ENCODE measurements around the gene PTCSC3.

Gene PTCSC3

DNA sequence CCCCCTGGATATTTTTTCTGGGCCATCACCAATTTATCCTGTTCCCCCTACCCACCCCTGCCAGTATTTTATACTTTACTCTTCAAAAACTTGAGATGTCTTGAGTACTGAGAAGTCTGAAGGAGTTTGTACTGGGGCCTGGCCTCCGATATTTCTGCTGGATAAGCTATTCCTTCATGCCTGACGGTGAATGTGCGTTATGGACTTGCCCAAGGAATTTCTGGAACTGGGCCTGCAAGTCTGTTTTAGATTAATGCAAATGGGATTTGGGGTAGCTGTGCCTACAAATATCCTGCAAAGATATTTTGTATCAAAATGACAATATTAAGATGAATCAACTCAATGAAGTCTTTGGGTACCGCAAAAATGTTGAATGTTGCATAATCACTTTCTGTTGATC is at the start of gene PTCSC3:
Gene PTCSC3, minus strand, starts transcription at position 199 of the 400 bp plus-strand sequence.
- DNase-seq (ENCODE audit: low spot score) = no peak
- no peak for FAIRE-seq

GRCh38 chr14:36226164-36226563 is 49.6 kb upstream of the PTCSC3 start:
- DNase-seq (ENCODE audit: low spot score) = no peak

DNA sequence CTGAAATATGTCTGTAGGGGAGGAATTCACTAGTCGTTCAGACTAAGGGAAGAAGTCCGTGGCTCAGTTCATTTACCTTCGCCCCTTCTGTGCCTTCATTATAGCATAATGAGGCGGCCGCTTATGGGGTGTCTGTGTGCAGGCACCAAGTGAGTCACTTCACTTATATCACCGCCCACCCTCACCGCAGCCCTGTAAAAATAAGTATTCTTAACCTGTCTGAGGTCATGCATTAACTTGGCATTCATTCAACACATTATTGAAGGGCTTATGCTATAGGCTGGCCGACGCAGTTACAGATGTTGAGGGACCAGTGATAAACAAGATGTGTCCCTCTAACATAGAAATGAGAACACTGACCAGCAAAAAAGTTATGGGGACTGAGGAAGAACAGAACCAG is 47.7 kb upstream of the PTCSC3 start:
- no peak for FAIRE-seq
- DNase-seq (ENCODE audit: low spot score) = no peak

More at GRCh38 chr14:36226164-36226563, 49.6 kb upstream of the PTCSC3 start:
- no peak for FAIRE-seq

DNA sequence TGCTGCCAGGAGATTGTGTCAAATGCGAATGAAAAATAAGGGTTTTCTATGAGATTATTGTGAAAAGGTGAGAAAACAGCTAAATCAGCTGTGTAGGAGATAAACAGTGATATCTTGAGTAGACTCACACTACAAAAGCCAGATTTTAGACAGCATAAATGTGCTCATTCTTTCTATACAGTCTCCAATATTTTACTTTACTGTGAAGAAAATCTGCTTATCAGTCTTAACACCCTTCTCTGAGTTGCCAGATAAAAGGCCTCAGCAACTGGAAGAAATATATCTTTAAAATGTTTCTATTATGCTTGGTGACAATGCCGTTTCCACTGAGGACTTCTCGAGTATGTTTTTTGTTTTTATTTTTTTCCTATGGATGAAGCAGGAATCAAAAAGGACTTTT is 47.0 kb upstream of the PTCSC3 start:
- no peak for DNase-seq (ENCODE audit: low spot score)
- FAIRE-seq = no peak

GRCh38 chr14:36222952-36223468 is 46.5 kb upstream of the PTCSC3 start:
- FAIRE-seq = no peak
- DNase-seq (ENCODE audit: low spot score) = no peak

GRCh38 chr14:36222337-36222736 is 45.8 kb upstream of the PTCSC3 start:
- DNase-seq (ENCODE audit: low spot score) (no peak), FAIRE-seq (no peak)

DNA sequence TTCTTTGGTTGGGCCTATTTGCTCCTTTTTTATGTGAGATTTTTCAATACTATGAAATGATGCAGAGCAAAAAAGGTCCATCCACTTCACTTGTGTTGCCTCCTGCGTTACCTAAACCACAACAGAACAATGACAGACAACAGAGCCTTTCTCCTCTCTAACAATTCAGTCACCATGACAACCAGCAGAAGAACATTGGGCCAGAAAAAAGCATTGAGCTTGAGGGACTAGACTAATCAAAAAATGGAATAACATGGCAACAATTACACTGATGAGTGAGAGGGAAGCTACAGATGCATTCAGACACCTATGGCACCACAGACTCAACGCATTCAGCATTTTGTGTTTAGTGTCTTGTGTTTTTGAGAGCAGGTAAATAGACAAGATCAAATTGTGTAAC is 44.6 kb upstream of the PTCSC3 start:
- DNase-seq (ENCODE audit: low spot score) = no peak
- no peak for FAIRE-seq

DNA sequence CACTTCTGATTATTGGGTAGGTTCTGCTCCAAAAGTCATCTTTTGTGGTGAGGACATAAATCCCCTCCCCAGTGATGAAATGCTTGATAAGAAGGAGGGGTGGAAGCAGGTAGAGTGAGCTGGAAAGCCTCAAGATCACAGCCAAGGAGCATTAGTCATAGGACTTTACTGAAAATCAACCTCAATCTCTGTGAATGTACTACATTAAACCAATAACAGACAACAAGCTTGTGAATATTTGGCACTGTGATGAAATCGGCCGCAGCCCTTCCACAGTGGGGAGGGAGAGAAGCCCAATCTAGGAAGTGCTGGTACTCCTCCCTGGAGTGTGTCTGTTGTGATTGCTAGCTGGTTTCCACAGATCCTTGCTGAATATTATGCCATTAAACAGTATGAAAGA is 41.2 kb upstream of the PTCSC3 start:
- no peak for FAIRE-seq

DNA sequence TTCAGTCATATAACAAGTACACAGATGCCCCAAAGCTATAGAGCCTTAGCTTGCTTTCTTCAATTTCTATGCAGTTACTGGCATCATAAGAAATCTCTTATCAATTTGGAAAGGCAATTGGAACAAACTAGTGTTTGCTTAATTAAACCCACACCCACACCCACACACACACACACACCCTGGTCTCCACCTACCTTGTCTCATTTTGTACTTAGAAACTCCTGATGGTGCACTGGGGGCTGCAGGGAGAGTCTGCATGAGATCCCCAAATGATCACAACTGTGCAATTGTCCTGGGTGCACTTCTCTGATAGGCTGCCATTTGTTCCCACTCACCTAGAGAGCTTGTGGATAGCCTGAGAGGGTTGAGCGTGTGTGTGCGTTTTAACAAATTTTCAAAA is 40.5 kb upstream of the PTCSC3 start:
- FAIRE-seq (no peak), DNase-seq (ENCODE audit: low spot score) (no peak)

More for the DNA sequence above, 41.2 kb upstream of the PTCSC3 start:
- peak; percentile 45 for DNase-seq (ENCODE audit: low spot score)

GRCh38 chr14:36215217-36215598 is 38.7 kb upstream of the PTCSC3 start:
- FAIRE-seq (no peak), DNase-seq (ENCODE audit: low spot score) (no peak)

- FAIRE-seq = no peak
- no peak for DNase-seq (ENCODE audit: low spot score)
Observed at GRCh38 chr14:36214476-36215216, 38.1 kb upstream of the PTCSC3 start.

DNA sequence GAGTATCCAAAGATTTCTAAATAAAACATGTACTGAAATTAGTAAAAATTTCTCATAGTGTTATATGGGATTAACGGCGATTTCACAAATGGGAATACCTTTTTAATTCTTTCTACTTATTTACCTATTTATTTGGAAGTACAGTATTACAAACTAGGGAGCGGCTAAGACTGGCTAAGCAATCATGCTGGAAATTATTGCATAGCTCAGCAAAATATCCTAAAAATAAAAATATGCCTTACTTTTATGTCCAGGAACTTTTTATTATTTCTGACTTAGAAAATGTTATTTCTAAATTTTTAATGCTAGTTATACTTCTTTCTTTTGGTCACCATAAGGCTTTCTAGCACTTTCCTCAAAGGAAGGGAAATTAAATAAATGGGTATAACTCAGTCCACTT is 36.5 kb upstream of the PTCSC3 start:
- DNase-seq (ENCODE audit: low spot score) = no peak
- no peak for FAIRE-seq

GRCh38 chr14:36212577-36212976 is 36.1 kb upstream of the PTCSC3 start:
- no peak for FAIRE-seq
- DNase-seq (ENCODE audit: low spot score) = no peak

- DNase-seq (ENCODE audit: low spot score) (no peak), FAIRE-seq (no peak)
Observed at GRCh38 chr14:36208690-36209278, 32.3 kb upstream of the PTCSC3 start.

- FAIRE-seq = no peak
- DNase-seq (ENCODE audit: low spot score) = no peak
Observed at GRCh38 chr14:36207500-36207899, 31.0 kb upstream of the PTCSC3 start.

- no peak for DNase-seq (ENCODE audit: low spot score)
Observed at GRCh38 chr14:36204461-36205073, 28.0 kb upstream of the PTCSC3 start.

GRCh38 chr14:36198378-36198777 is 21.9 kb upstream of the PTCSC3 start:
- DNase-seq (ENCODE audit: low spot score) = no peak
- FAIRE-seq = no peak

More at GRCh38 chr14:36204461-36205073, 28.0 kb upstream of the PTCSC3 start:
- no peak for FAIRE-seq

- FAIRE-seq (no peak), DNase-seq (ENCODE audit: low spot score) (no peak)
Observed at GRCh38 chr14:36194663-36195062, 18.1 kb upstream of the PTCSC3 start.

DNA sequence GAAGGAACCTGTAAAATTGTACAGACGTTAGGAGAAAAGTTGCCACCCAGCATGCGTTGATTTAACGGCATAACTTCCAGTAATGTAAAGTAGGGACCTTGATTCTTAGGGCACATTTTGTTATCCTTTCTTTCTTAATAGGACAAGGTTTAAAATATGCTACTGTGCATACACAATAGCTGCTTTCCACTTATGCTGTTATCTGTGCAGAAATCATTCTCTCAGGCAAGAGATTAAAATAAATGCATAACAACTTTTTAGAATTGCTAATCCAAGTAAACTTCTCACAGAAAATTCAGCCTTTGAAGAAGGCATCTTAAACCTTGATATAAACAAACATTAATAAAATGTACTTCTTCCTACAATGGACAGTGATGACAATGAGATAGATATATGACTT is 16.0 kb upstream of the PTCSC3 start:
- FAIRE-seq (no peak), DNase-seq (ENCODE audit: low spot score) (no peak)

- no peak for DNase-seq (ENCODE audit: low spot score)
- no peak for FAIRE-seq
Observed at GRCh38 chr14:36183402-36183801, 6.9 kb upstream of the PTCSC3 start.

DNA sequence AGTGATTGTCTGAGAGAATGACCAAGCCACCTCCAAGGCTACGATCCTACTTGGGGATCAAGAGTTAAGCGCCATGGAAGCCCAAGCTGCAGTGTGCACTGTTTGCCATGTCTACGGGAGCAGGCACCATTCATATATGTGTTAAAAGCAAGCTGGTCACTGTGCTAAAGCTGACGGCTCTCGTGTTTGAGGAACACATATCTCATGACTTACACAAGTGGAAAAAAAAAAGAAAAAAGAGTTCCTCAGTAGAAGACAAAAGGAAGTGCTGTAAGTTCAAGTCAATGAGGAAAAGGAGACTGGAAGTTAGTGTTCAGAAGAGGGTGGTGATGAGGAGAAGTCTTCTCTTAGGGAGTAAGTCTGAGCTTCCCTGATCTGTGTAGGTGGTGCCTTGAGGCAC is 4.9 kb upstream of the PTCSC3 start:
- DNase-seq (ENCODE audit: low spot score) (no peak), FAIRE-seq (no peak)

GRCh38 chr14:36177489-36177888 is 967 bp upstream of the PTCSC3 start:
- DNase-seq (ENCODE audit: low spot score) = no peak
- no peak for FAIRE-seq

All from urothelium cell line (cell line).